ENCODE results near the gene HTN3. TPM values are rescaled to one million over a fixed set of nuclear protein-coding genes. Genes with fewer than 3 reads are reported as not detected.

The HTN3 gene
- total RNA-seq, 1 experiment from 2014 or later = not detected

GRCh38 chr4:69999420-69999819, 28.8 kb upstream of the HTN3 start:
- H3K27me3 ChIP-seq (replicated peaks; ENCODE audit: control insufficient read depth, insufficient read depth, low read length) = no peaks in the 10 kb centered on the region
- H3K4me1 ChIP-seq = no peaks in the 10 kb centered on the region; the same call in 1 of the 2 replicates
- no peaks in the 10 kb centered on the region for H3K9me3 ChIP-seq
- no peaks in the 10 kb centered on the region for H3K27me3 Mint-ChIP-seq (ENCODE audit: insufficient read depth, unreplicated experiment)
- H3K4me3 ChIP-seq (ENCODE audit: low read depth, low read length) = no peak overlapping the region
- ChIA-PET POLR2A (no interaction called here), CTCF (no interaction called here)
- no peak overlapping the region for H3K27ac Mint-ChIP-seq (ENCODE audit: unreplicated experiment)
- H3K9me3 Mint-ChIP-seq (ENCODE audit: unreplicated experiment) = peaks cover 10% of the 10 kb centered on the region
- H3K4me3 Mint-ChIP-seq (ENCODE audit: unreplicated experiment) = no peak overlapping the region
- BruUV-seq (replicated peaks) = no TSS peak
- DNase-seq = no peak
- H3K4me1 Mint-ChIP-seq (ENCODE audit: low read depth, unreplicated experiment) = peaks cover 7% of the 10 kb centered on the region
- no peaks in the 10 kb centered on the region for H3K36me3 ChIP-seq (ENCODE audit: control insufficient read depth, insufficient read depth, low read length)
- no peak for TF ChIP-seq CTCF (IDR thresholded peaks at IDR 0.05; ENCODE audit: insufficient read depth in 1 of 2, low read depth in 1 of 2, low read length in 1 of 2, severe bottlenecking in 1 of 2, unreplicated experiment in 1 of 2)
- intact Hi-C loops (cut with micrococcal nuclease; ENCODE audit: unreplicated experiment) = no loop called here
- no peaks in the 10 kb centered on the region for H3K36me3 Mint-ChIP-seq (ENCODE audit: insufficient read depth, unreplicated experiment)

GRCh38 chr4:70000711-70001110, 27.5 kb upstream of the HTN3 start:
- peaks cover 7% of the 10 kb centered on the region for H3K4me1 Mint-ChIP-seq (ENCODE audit: low read depth, unreplicated experiment)
- peaks cover 10% of the 10 kb centered on the region for H3K9me3 Mint-ChIP-seq (ENCODE audit: unreplicated experiment)
- H3K4me3 ChIP-seq (ENCODE audit: low read depth, low read length) = no peak overlapping the region
- ChIA-PET CTCF (no interaction called here), POLR2A (no interaction called here)
- H3K9me3 ChIP-seq = no peaks in the 10 kb centered on the region
- no peak overlapping the region for H3K4me3 Mint-ChIP-seq (ENCODE audit: unreplicated experiment)
- no peaks in the 10 kb centered on the region for H3K4me1 ChIP-seq
- no TSS peak for BruUV-seq (replicated peaks)
- H3K27ac Mint-ChIP-seq (ENCODE audit: unreplicated experiment) = no peak overlapping the region
- DNase-seq = no peak
- H3K27me3 ChIP-seq (replicated peaks; ENCODE audit: control insufficient read depth, insufficient read depth, low read length) = no peaks in the 10 kb centered on the region
- no peaks in the 10 kb centered on the region for H3K36me3 ChIP-seq (ENCODE audit: control insufficient read depth, insufficient read depth, low read length)
- TF ChIP-seq CTCF (IDR thresholded peaks at IDR 0.05; ENCODE audit: insufficient read depth in 1 of 2, low read depth in 1 of 2, low read length in 1 of 2, severe bottlenecking in 1 of 2, unreplicated experiment in 1 of 2) = no peak
- intact Hi-C loops (cut with micrococcal nuclease; ENCODE audit: unreplicated experiment) = no loop called here
- no peaks in the 10 kb centered on the region for H3K36me3 Mint-ChIP-seq (ENCODE audit: insufficient read depth, unreplicated experiment)
- H3K27me3 Mint-ChIP-seq (ENCODE audit: insufficient read depth, unreplicated experiment) = no peaks in the 10 kb centered on the region

DNA sequence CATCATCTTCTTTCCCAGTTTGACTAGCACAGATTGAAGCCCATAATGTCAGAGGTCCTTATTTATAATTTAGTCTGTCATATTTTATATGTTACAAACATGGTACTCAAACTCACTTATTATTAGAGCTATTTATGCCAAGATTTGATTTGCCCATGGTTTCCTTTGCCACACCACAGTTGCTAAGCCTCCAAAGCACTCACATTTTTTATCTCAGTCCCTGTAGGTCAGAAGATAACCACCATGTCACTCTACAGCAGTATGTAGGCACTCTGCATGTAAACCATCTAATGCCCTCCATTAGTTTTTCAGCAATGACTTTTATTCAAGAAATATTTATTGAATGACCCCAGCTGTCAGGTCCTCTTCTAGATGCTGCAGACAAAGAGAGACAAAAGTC, 25.8 kb upstream of the HTN3 start:
- DNase-seq = no peak
- no peaks in the 10 kb centered on the region for H3K27me3 ChIP-seq (replicated peaks; ENCODE audit: control insufficient read depth, insufficient read depth, low read length)
- no peak overlapping the region for H3K27ac Mint-ChIP-seq (ENCODE audit: unreplicated experiment)
- H3K9me3 Mint-ChIP-seq (ENCODE audit: unreplicated experiment) = peaks cover 9% of the 10 kb centered on the region
- no peak for TF ChIP-seq CTCF (IDR thresholded peaks at IDR 0.05; ENCODE audit: insufficient read depth in 1 of 2, low read depth in 1 of 2, low read length in 1 of 2, severe bottlenecking in 1 of 2, unreplicated experiment in 1 of 2)
- no peak overlapping the region for H3K4me3 Mint-ChIP-seq (ENCODE audit: unreplicated experiment)
- H3K4me3 ChIP-seq (ENCODE audit: low read depth, low read length) = no peak overlapping the region
- BruUV-seq (replicated peaks) = no TSS peak
- H3K4me1 ChIP-seq = no peaks in the 10 kb centered on the region
- intact Hi-C loops (cut with micrococcal nuclease; ENCODE audit: unreplicated experiment) = no loop called here
- ChIA-PET CTCF (no interaction called here), POLR2A (no interaction called here)
- H3K27me3 Mint-ChIP-seq (ENCODE audit: insufficient read depth, unreplicated experiment) = no peaks in the 10 kb centered on the region
- H3K9me3 ChIP-seq = no peaks in the 10 kb centered on the region
- peaks cover 7% of the 10 kb centered on the region for H3K4me1 Mint-ChIP-seq (ENCODE audit: low read depth, unreplicated experiment)
- no peaks in the 10 kb centered on the region for H3K36me3 Mint-ChIP-seq (ENCODE audit: insufficient read depth, unreplicated experiment)
- H3K36me3 ChIP-seq (ENCODE audit: control insufficient read depth, insufficient read depth, low read length) = no peaks in the 10 kb centered on the region

All from Caco-2 (cell line).